Measurements from ENCODE around the gene TRERF1. TPM values are rescaled to one million over a fixed set of nuclear protein-coding genes. Genes with fewer than 3 reads are reported as not detected.

Gene TRERF1
- total RNA-seq, 1 experiment from 2014 or later: 13.9 TPM

- Histone ChIP-seq H3K9me2 (replicated peaks; ENCODE audit: low read length) (no peaks in the 10 kb centered on the region), H4K20me1 (ENCODE audit: low read length) (no peaks in the 10 kb centered on the region), H3K4me2 (ENCODE audit: low read length) (no peak overlapping the region), H3K79me2 (ENCODE audit: low read length) (peaks cover 73% of the 10 kb centered on the region), H3K9ac (ENCODE audit: low read length) (no peak overlapping the region), H3K9me3 (ENCODE audit: low read length) (no peaks in the 10 kb centered on the region), H2AFZ (ENCODE audit: low read length) (no peak overlapping the region), H3K4me3 (ENCODE audit: low read length) (no peak overlapping the region), H3K27ac (ENCODE audit: low read length) (no peak overlapping the region), H3K4me1 (ENCODE audit: insufficient read depth, low read length) (peaks cover 16% of the 10 kb centered on the region), H3K36me3 (ENCODE audit: low read depth, low read length) (no peaks in the 10 kb centered on the region), H3K27me3 (ENCODE audit: low read length) (no peaks in the 10 kb centered on the region), H3F3A (ENCODE audit: low read length, unreplicated experiment) (no peaks in the 10 kb centered on the region)
- CTCF ChIA-PET: no interaction called here
- no TSS peak for BruUV-seq (replicated peaks)
- no peak for ATAC-seq
- DNase-seq: no peak
- intact Hi-C loops (cut with micrococcal nuclease): no loop called here
- TF ChIP-seq CTCF (conservative IDR thresholded peaks at IDR 0.05; ENCODE audit: low read depth, low read length) (no peak), EZH2 (IDR thresholded peaks at IDR 0.05; ENCODE audit: low read length, unreplicated experiment) (no peak), EZH2phosphoT487 (IDR thresholded peaks at IDR 0.05; ENCODE audit: borderline replicate concordance, low read length) (no peak)
- POLR2A ChIA-PET (ENCODE audit: unreplicated experiment): no interaction called here
These were observed 40.3 kb downstream of the TRERF1 start for GRCh38 chr6:42411406-42411805.

GRCh38 chr6:42410861-42411260, 40.9 kb downstream of the TRERF1 start:
- H3K9me3 ChIP-seq (ENCODE audit: low read length): no peaks in the 10 kb centered on the region
- no peak overlapping the region for H3K9ac ChIP-seq (ENCODE audit: low read length)
- no peaks in the 10 kb centered on the region for H3K9me2 ChIP-seq (replicated peaks; ENCODE audit: low read length)
- ATAC-seq: no peak
- BruUV-seq (replicated peaks): no TSS peak
- H3F3A ChIP-seq (ENCODE audit: low read length, unreplicated experiment): no peaks in the 10 kb centered on the region
- DNase-seq: no peak
- H3K4me2 ChIP-seq (ENCODE audit: low read length): no peak overlapping the region
- no peak for TF ChIP-seq EZH2phosphoT487 (IDR thresholded peaks at IDR 0.05; ENCODE audit: borderline replicate concordance, low read length)
- TF ChIP-seq CTCF (conservative IDR thresholded peaks at IDR 0.05; ENCODE audit: low read depth, low read length): no peak
- no peak for TF ChIP-seq EZH2 (IDR thresholded peaks at IDR 0.05; ENCODE audit: low read length, unreplicated experiment)
- H4K20me1 ChIP-seq (ENCODE audit: low read length): no peaks in the 10 kb centered on the region
- ChIA-PET POLR2A (ENCODE audit: unreplicated experiment) (no interaction called here), CTCF (no interaction called here)
- no peak overlapping the region for H3K4me3 ChIP-seq (ENCODE audit: low read length)
- no peak overlapping the region for H3K27ac ChIP-seq (ENCODE audit: low read length)
- H3K36me3 ChIP-seq (ENCODE audit: low read depth, low read length): no peaks in the 10 kb centered on the region
- H2AFZ ChIP-seq (ENCODE audit: low read length): no peak overlapping the region
- intact Hi-C loops (cut with micrococcal nuclease): no loop called here
- peaks cover 73% of the 10 kb centered on the region for H3K79me2 ChIP-seq (ENCODE audit: low read length)
- H3K4me1 ChIP-seq (ENCODE audit: insufficient read depth, low read length): peaks cover 21% of the 10 kb centered on the region
- no peaks in the 10 kb centered on the region for H3K27me3 ChIP-seq (ENCODE audit: low read length)

- Histone ChIP-seq H3K9me2 (replicated peaks; ENCODE audit: low read length) (no peaks in the 10 kb centered on the region), H3K9me3 (ENCODE audit: low read length) (no peaks in the 10 kb centered on the region), H3K4me2 (ENCODE audit: low read length) (no peak overlapping the region), H3K9ac (ENCODE audit: low read length) (no peak overlapping the region), H3K27me3 (ENCODE audit: low read length) (no peaks in the 10 kb centered on the region), H2AFZ (ENCODE audit: low read length) (no peak overlapping the region), H3K27ac (ENCODE audit: low read length) (no peak overlapping the region), H3K36me3 (ENCODE audit: low read depth, low read length) (no peaks in the 10 kb centered on the region), H3K4me1 (ENCODE audit: insufficient read depth, low read length) (peaks cover 31% of the 10 kb centered on the region), H4K20me1 (ENCODE audit: low read length) (no peaks in the 10 kb centered on the region), H3F3A (ENCODE audit: low read length, unreplicated experiment) (no peaks in the 10 kb centered on the region), H3K4me3 (ENCODE audit: low read length) (no peak overlapping the region), H3K79me2 (ENCODE audit: low read length) (peaks cover 72% of the 10 kb centered on the region)
- no TSS peak for BruUV-seq (replicated peaks)
- POLR2A ChIA-PET (ENCODE audit: unreplicated experiment): no interaction called here
- intact Hi-C loops (cut with micrococcal nuclease): no loop called here
- CTCF ChIA-PET: no interaction called here
- no peak for ATAC-seq
- no peak for DNase-seq
- TF ChIP-seq EZH2 (IDR thresholded peaks at IDR 0.05; ENCODE audit: low read length, unreplicated experiment) (no peak), CTCF (conservative IDR thresholded peaks at IDR 0.05; ENCODE audit: low read depth, low read length) (no peak)
These were observed 42.1 kb downstream of the TRERF1 start for GRCh38 chr6:42409581-42409980.
